Mesenchymal stem cell (in vitro differentiated cells and primary cell): ENCODE data around the gene OPCML.

ENCODE experiments used
- DNase-seq: peaks from one replicate; pipeline ENCODE4 v3.0.0-alpha.2; 2013
- H2AFZ ChIP-seq: one replicate; pipeline ENCODE4 v1.6.1; 2013; ENCODE audit warnings: low read depth, mild to moderate bottlenecking, control low read depth, inconsistent platforms, low read length, moderate library complexity
- H2AK5ac ChIP-seq: 2 replicates; pipeline ENCODE4 v1.6.1; 2013; ENCODE audit warnings: low read length, moderate library complexity, mild to moderate bottlenecking, inconsistent platforms; ENCODE audit not compliant: severe bottlenecking
- H2BK120ac ChIP-seq: one replicate; pipeline ENCODE4 v1.6.1; 2013; ENCODE audit warnings: low read depth, mild to moderate bottlenecking, inconsistent platforms, low read length, moderate library complexity
- H2BK12ac ChIP-seq, 2 experiments: one replicate each; pipeline ENCODE4 v1.6.1; 2013; ENCODE audit warnings: inconsistent platforms in 2 of 2, low read length in 2 of 2, mild to moderate bottlenecking in 2 of 2, moderate library complexity in 2 of 2, control low read depth in 1 of 2
- H2BK15ac ChIP-seq: one replicate; pipeline ENCODE4 v1.6.1; 2013; ENCODE audit warnings: mild to moderate bottlenecking, low read depth, inconsistent platforms; ENCODE audit not compliant: poor library complexity, severe bottlenecking
- H2BK5ac ChIP-seq: 2 replicates; pipeline ENCODE4 v1.6.1; 2013; ENCODE audit warnings: low read depth, mild to moderate bottlenecking, low read length, control low read depth, inconsistent platforms; ENCODE audit not compliant: poor library complexity, severe bottlenecking
- H3K14ac ChIP-seq, 2 experiments: one replicate each; pipeline ENCODE4 v1.6.1; 2013; ENCODE audit warnings: inconsistent platforms in 2 of 2, low read length in 2 of 2, control low read depth in 1 of 2, mild to moderate bottlenecking in 1 of 2, moderate library complexity in 1 of 2
- H3K18ac ChIP-seq, 2 experiments: one replicate each; pipeline ENCODE4 v1.6.1; 2013; ENCODE audit warnings: inconsistent platforms in 2 of 2, low read length in 2 of 2, control low read depth in 1 of 2, low read depth in 1 of 2, mild to moderate bottlenecking in 1 of 2
- H3K23ac ChIP-seq, 2 experiments: one replicate each; pipeline ENCODE4 v1.6.1; 2013; ENCODE audit warnings: inconsistent platforms in 2 of 2, low read length in 2 of 2, mild to moderate bottlenecking in 2 of 2, moderate library complexity in 2 of 2, control low read depth in 1 of 2
- H3K27ac ChIP-seq: 2 replicates; pipeline ENCODE4 v1.5.1; 2013; ENCODE audit warnings: mild to moderate bottlenecking, moderate library complexity, low read length, control low read depth, inconsistent platforms; ENCODE audit not compliant: poor library complexity, severe bottlenecking
- H3K27me3 ChIP-seq, 2 experiments: 2 replicates each; pipeline versions ENCODE4 v1.6.1 to v1.7.0; 2013; ENCODE audit warnings: low read length in 2 of 2, mild to moderate bottlenecking in 2 of 2, moderate library complexity in 2 of 2, control low read depth in 1 of 2, inconsistent platforms in 1 of 2; ENCODE audit not compliant: control insufficient read depth in 1 of 2, insufficient read depth in 1 of 2
- H3K36me3 ChIP-seq, 2 experiments: 2 replicates each; pipeline versions ENCODE4 v1.6.1 to v1.7.0; 2013; ENCODE audit warnings: low read length in 2 of 2, control low read depth in 1 of 2, inconsistent platforms in 1 of 2, low read depth in 1 of 2, mild to moderate bottlenecking in 1 of 2; ENCODE audit not compliant: insufficient read depth in 2 of 2, control insufficient read depth in 1 of 2
- H3K4ac ChIP-seq, 2 experiments: one replicate each; pipeline ENCODE4 v1.6.1; 2013; ENCODE audit warnings: inconsistent platforms in 2 of 2, low read length in 2 of 2, mild to moderate bottlenecking in 2 of 2, moderate library complexity in 2 of 2, control low read depth in 1 of 2, low read depth in 1 of 2
- H3K4me1 ChIP-seq: 2 replicates; pipeline ENCODE4 v1.6.1; 2013; ENCODE audit warnings: low read depth, low read length, control low read depth; ENCODE audit not compliant: control insufficient read depth, insufficient read depth
- H3K4me2 ChIP-seq: 2 replicates; pipeline ENCODE4 v1.6.1; 2013; ENCODE audit warnings: low read length, mild to moderate bottlenecking, inconsistent platforms; ENCODE audit not compliant: poor library complexity, severe bottlenecking
- H3K4me3 ChIP-seq, 2 experiments: 2 replicates each; pipeline versions ENCODE4 v1.5.1 to v1.7.0; 2013; ENCODE audit warnings: low read length in 2 of 2, mild to moderate bottlenecking in 2 of 2, control low read depth in 1 of 2, low read depth in 1 of 2; ENCODE audit not compliant: insufficient read depth in 1 of 2
- H3K79me1 ChIP-seq: replicated peaks from 2 replicates; pipeline ENCODE4 v1.6.1; 2013; ENCODE audit warnings: mild to moderate bottlenecking, control low read depth, low read length, inconsistent platforms; ENCODE audit not compliant: poor library complexity, severe bottlenecking
- H3K9ac ChIP-seq: 2 replicates; pipeline ENCODE4 v1.7.0; 2013; ENCODE audit warnings: mild to moderate bottlenecking, low read length, moderate library complexity
- H3K9me3 ChIP-seq: 2 replicates; pipeline ENCODE4 v1.7.0; 2013; ENCODE audit warnings: mild to moderate bottlenecking, low read length; ENCODE audit not compliant: control insufficient read depth
- H4K8ac ChIP-seq: one replicate; pipeline ENCODE4 v1.6.1; 2013; ENCODE audit warnings: inconsistent platforms, mild to moderate bottlenecking, low read length, moderate library complexity
- H4K91ac ChIP-seq: one replicate; pipeline ENCODE4 v1.6.1; 2013; ENCODE audit warnings: mild to moderate bottlenecking, low read length, inconsistent platforms
- WGBS: methylation state at CpG from one replicate; pipeline ENCODE4 v1.1.7; 2013; ENCODE audit warnings: mixed read lengths; 5-methylcytosine and 5-hydroxymethylcytosine counted together

Gene OPCML

GRCh38 chr11:133166662-133167061 lies 365.6 kb downstream of the OPCML start:
- Histone ChIP-seq H2BK5ac (no peak overlapping the region), H3K36me3 (no peaks in the 10 kb centered on the region), H3K4me3 (no peak overlapping the region), H2AK5ac (no peak overlapping the region), H4K8ac (no peak overlapping the region), H3K14ac (no peak overlapping the region), H4K91ac (no peak overlapping the region), H3K9me3 (no peaks in the 10 kb centered on the region), H3K4me2 (no peak overlapping the region), H3K79me1 (no peaks in the 10 kb centered on the region), H3K4ac (no peak overlapping the region), H3K27ac (no peak overlapping the region), H3K18ac (no peak overlapping the region), H3K9ac (no peak overlapping the region), H3K23ac (no peak overlapping the region), H2BK120ac (no peak overlapping the region), H3K4me1 (no peaks in the 10 kb centered on the region), H2AFZ (no peak overlapping the region), H2BK15ac (no peak overlapping the region), H3K27me3 (peaks cover 0 to 25% of the 10 kb centered on the region in 2 experiments), H2BK12ac (no peak overlapping the region)
- WGBS: 75% methylated on average over 3 of the region's 3 CpGs
- no peak for DNase-seq

DNA sequence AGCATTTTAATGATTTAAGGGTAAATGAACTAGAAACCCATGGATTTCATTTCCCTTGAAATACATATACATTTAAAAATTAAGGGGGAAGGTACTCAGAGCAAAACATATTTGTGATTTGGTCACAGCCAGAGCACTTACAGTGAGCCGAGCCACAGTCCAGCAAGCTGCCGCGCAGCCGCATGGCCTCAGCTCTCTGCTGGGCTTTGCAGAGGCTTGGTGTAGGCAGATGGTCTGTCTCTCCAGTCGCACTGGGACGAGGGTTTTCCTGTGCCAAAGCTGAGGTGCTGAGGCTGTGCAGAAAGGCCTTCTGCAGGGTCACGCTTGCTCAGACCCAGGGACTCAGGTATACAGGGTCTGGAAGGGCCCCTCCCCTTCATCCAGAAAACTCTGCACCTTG lies 367.3 kb downstream of the OPCML start:
- Histone ChIP-seq H2AK5ac (no peak overlapping the region), H3K79me1 (no peaks in the 10 kb centered on the region), H3K4ac (no peak overlapping the region), H2AFZ (no peak overlapping the region), H4K8ac (peak overlapping the region; percentile 37), H3K27ac (no peak overlapping the region), H3K14ac (no peak overlapping the region), H3K23ac (no peak overlapping the region), H3K27me3 (peaks cover 0 to 27% of the 10 kb centered on the region in 2 experiments), H3K9me3 (no peaks in the 10 kb centered on the region), H3K4me2 (no peak overlapping the region), H3K4me1 (no peaks in the 10 kb centered on the region), H3K4me3 (no peak overlapping the region), H3K36me3 (no peaks in the 10 kb centered on the region), H2BK15ac (no peak overlapping the region), H3K18ac (no peak overlapping the region), H2BK5ac (no peak overlapping the region), H2BK120ac (no peak overlapping the region), H3K9ac (no peak overlapping the region), H4K91ac (no peak overlapping the region), H2BK12ac (no peak overlapping the region)
- DNase-seq: no peak
- WGBS: 74% methylated on average over 7 of the region's 7 CpGs

DNA sequence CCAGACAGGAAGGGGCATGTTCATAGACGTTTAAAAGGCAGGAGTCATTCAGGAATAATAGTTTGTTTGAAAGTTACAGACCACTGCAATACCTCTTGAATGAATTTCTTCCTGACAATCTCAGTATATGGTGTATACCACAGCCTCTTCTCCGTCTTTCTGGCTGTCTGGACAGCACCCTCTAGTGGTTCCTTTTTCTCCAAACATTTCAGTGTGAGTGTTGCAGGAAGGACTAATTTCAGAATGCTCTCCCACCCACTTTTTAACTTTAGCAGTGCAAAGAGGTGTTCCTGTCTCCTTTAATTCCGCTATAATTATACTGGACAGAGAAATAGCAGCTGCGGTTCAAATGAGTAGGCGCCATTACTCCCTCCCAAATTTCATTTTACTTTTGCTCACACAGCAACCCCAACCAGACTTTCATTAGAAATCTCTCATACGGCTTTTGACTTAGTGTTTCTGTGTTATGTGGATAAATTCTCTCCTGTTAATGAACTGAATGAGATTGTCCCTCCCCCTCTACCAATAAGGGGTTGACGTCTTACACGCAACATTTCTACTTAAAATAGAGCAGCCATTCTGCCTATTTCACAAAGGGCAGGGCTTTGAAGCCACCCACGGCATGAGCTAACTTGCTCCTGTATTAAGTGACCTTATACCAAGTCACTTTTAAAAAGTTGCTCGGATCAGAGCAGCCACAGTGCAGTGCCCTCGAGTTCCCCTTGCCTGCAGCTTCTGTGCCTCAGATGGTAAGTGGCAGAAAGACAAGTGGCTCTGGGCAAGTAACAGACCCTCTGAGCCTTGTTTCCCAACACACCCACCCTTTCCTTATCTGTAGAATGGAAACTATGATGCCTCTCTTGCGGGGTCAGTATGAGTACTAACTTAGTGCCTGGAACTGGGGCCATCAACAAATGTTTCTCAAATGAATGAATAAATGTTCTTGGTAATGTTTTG lies 368.6 kb downstream of the OPCML start:
- Histone ChIP-seq H3K4me1 (no peaks in the 10 kb centered on the region), H2AFZ (no peak overlapping the region), H3K9me3 (no peaks in the 10 kb centered on the region), H3K4me2 (no peak overlapping the region), H4K8ac (no peak overlapping the region), H2BK12ac (no peak overlapping the region), H4K91ac (no peak overlapping the region), H3K4me3 (no peak overlapping the region), H2BK5ac (no peak overlapping the region), H3K14ac (no peak overlapping the region), H3K18ac (no peak overlapping the region), H3K36me3 (no peaks in the 10 kb centered on the region), H2BK120ac (no peak overlapping the region), H3K27me3 (peaks cover 0 to 36% of the 10 kb centered on the region in 2 experiments), H3K9ac (no peak overlapping the region), H3K79me1 (no peaks in the 10 kb centered on the region), H2BK15ac (no peak overlapping the region), H3K23ac (no peak overlapping the region), H3K4ac (no peak overlapping the region), H2AK5ac (no peak overlapping the region), H3K27ac (no peak overlapping the region)
- WGBS: 52% methylated on average over 10 of the region's 12 CpGs
- no peak for DNase-seq

- H2BK120ac ChIP-seq: no peak overlapping the region
- H3K4me2 ChIP-seq: no peak overlapping the region
- no peak overlapping the region for H4K8ac ChIP-seq
- H3K27me3 ChIP-seq: peaks cover 0 to 44% of the 10 kb centered on the region in 2 experiments
- no peak overlapping the region for H3K4ac ChIP-seq
- no peak overlapping the region for H3K18ac ChIP-seq
- no peaks in the 10 kb centered on the region for H3K79me1 ChIP-seq
- no peak overlapping the region for H2BK5ac ChIP-seq
- no peak overlapping the region for H3K23ac ChIP-seq
- H3K9ac ChIP-seq: no peak overlapping the region
- no peaks in the 10 kb centered on the region for H3K36me3 ChIP-seq
- no peak for DNase-seq
- H3K27ac ChIP-seq: no peak overlapping the region
- H3K4me1 ChIP-seq: no peaks in the 10 kb centered on the region
- H3K9me3 ChIP-seq: no peaks in the 10 kb centered on the region
- H4K91ac ChIP-seq: no peak overlapping the region
- no peak overlapping the region for H2BK12ac ChIP-seq
- H2AK5ac ChIP-seq: no peak overlapping the region
- no peak overlapping the region for H2AFZ ChIP-seq
- H2BK15ac ChIP-seq: no peak overlapping the region
- no peak overlapping the region for H3K14ac ChIP-seq
- no peak overlapping the region for H3K4me3 ChIP-seq
- 87% methylated on average over 11 of the region's 12 CpGs for WGBS
Observed at GRCh38 chr11:133162227-133162626, 370.1 kb downstream of the OPCML start.
